Liver (tissue), 5 donors: ENCODE results near the gene ANKRD18B. TPM values are rescaled to one million over a fixed set of nuclear protein-coding genes. Genes with fewer than 3 reads are reported as not detected.

Experiments used
- polyA plus RNA-seq, 2 donors: library from polyadenylated mRNA; stranded (reverse) in 1 of 2; unstranded in 1 of 2; fragments of 200-250 nt in 1 of 2; fragments of >200 nt in 1 of 2; fragmentation: Nextera tagmentation in 1 of 2; extraction: Ambion mirVana in 1 of 2; gene quantifications; one replicate each; pipeline versions ENCODE4 v1.2.1 to v1.2.3, GENCODE V29; 2013 to 2015
- small RNA-seq: library from RNA; depleted of rRNA; stranded (forward); fragments of <200 nt; gene quantifications from one replicate; pipeline ENCODE3, GENCODE V24; 2014
- total RNA-seq, 2 donors: library from RNA; depleted of rRNA; stranded (reverse); fragments of >200 nt; gene quantifications; one replicate each; pipeline ENCODE4 v1.2.3, GENCODE V29; 2014
- donor health status: healthy.
- donor health status: healthy.
- donor health status: healthy.

Gene ANKRD18B
- total and polyA plus RNA-seq, 4 donors: 0.01 to 1.9 (median 0.59) TPM; not detected in 1

Small RNA genes within 50 kb of the gene (small RNA-seq; reads per million reads assigned to genes)
- gene AL139008.1 (not detected), gene PRSS3P4 (not detected)

Other genes starting within 250 kb of the ANKRD18B start
- 10 to 100 TPM; 14.1 to 27.9 TPM for gene NFX1, start 233.7 kb upstream of the ANKRD18B start, total RNA-seq
- gene NFX1, start 233.7 kb upstream of the ANKRD18B start, polyA plus RNA-seq: 10 to 100 TPM; 13.7 to 15.1 TPM
- 10 to 100 TPM in 1 of 2 donors, 1 to 10 TPM in 1; 4.8 to 17.1 TPM for gene AQP7, start 121.7 kb upstream of the ANKRD18B start, total RNA-seq
- 10 to 100 TPM; 11.9 to 22.3 TPM for gene AQP7, start 121.7 kb upstream of the ANKRD18B start, polyA plus RNA-seq
- gene AQP3, start 76.7 kb upstream of the ANKRD18B start, total RNA-seq: 100 to 1,000 TPM in 1 of 2 donors, 10 to 100 TPM in 1; 60.5 to 109 TPM
- gene AQP3, start 76.7 kb upstream of the ANKRD18B start, polyA plus RNA-seq: 100 to 1,000 TPM in 1 of 2 donors, 10 to 100 TPM in 1; 65.7 to 124 TPM
- gene NOL6, start 50.3 kb upstream of the ANKRD18B start, total RNA-seq: 10 to 100 TPM; 10.6 to 20.2 TPM
- gene NOL6, start 50.3 kb upstream of the ANKRD18B start, polyA plus RNA-seq: 10 to 100 TPM in 1 of 2 donors, 1 to 10 TPM in 1; 8.8 to 16.9 TPM